GM10847 (cell line): ENCODE results near the gene ZNF746.

Source experiments
- POLR2A ChIP-seq: IDR thresholded peaks from 2 replicates; pipeline ENCODE4 v1.6.1; 2011; ENCODE audit not compliant: insufficient read length; ENCODE audit errors: extremely low read depth

ZNF746 gene

GRCh38 chr7:149455175-149455950, 42.2 kb downstream of the ZNF746 start:
- TF ChIP-seq POLR2A: no peak

GRCh38 chr7:149454750-149455149, 42.9 kb downstream of the ZNF746 start:
- TF ChIP-seq POLR2A: no peak

- no peak for TF ChIP-seq POLR2A
These were observed 43.6 kb downstream of the ZNF746 start for GRCh38 chr7:149454006-149454405.

GRCh38 chr7:149450821-149451220, 46.8 kb downstream of the ZNF746 start:
- TF ChIP-seq POLR2A: no peak

- no peak for TF ChIP-seq POLR2A
These were observed 47.7 kb downstream of the ZNF746 start for GRCh38 chr7:149449897-149450296.

- no peak for TF ChIP-seq POLR2A
These were observed 48.6 kb downstream of the ZNF746 start for GRCh38 chr7:149448961-149449360.

GRCh38 chr7:149444287-149444686, 53.3 kb downstream of the ZNF746 start:
- no peak for TF ChIP-seq POLR2A

GRCh38 chr7:149443523-149443922, 54.1 kb downstream of the ZNF746 start:
- no peak for TF ChIP-seq POLR2A

- TF ChIP-seq POLR2A: no peak
These were observed 54.7 kb downstream of the ZNF746 start for GRCh38 chr7:149442924-149443323.

GRCh38 chr7:149440222-149440621, 57.4 kb downstream of the ZNF746 start:
- no peak for TF ChIP-seq POLR2A

- TF ChIP-seq POLR2A: no peak
These were observed 61.3 kb downstream of the ZNF746 start for GRCh38 chr7:149436358-149436757.

GRCh38 chr7:149433124-149433523, 64.5 kb downstream of the ZNF746 start:
- TF ChIP-seq POLR2A: no peak

- no peak for TF ChIP-seq POLR2A
These were observed 65.4 kb downstream of the ZNF746 start for GRCh38 chr7:149432121-149432691.

- TF ChIP-seq POLR2A: no peak
These were observed 66.0 kb downstream of the ZNF746 start for GRCh38 chr7:149431486-149432120.

- no peak for TF ChIP-seq POLR2A
These were observed 67.4 kb downstream of the ZNF746 start for GRCh38 chr7:149430192-149430591.

- no peak for TF ChIP-seq POLR2A
These were observed 69.7 kb downstream of the ZNF746 start for GRCh38 chr7:149427893-149428292.
